Measurements from ENCODE around the gene PLK1.

PLK1 gene

DNA sequence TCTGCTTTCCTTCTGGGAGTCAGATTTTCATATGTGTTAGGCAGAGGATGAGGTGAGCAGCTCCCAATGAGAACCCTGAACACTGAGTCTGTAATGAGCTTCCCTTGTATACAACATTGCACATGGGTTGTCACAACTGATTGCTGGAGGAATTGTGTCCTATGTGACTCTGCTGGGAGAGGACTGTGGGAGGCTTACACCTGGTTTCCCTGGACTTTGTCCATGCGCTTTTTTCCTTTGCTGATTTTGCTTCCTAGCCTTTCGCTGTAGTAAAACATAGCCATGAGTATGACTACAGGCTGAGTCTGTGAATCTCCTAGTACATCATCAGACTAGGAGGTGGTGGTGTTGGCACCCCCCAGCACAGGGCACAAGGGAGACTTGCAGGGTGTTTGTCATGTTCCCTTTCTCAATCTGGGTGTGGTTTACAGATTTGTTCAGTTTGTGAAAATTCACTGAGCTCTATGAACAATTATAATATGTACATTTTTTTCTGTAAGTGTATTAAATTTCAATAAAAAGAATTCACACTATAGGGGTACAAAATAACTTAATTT, 1.7 kb upstream of the PLK1 start:
- TF ChIP-seq ZNF565 (CRISPR knock-in tag; conservative IDR thresholded peaks at IDR 0.05; ENCODE audit: low read depth), result no peak
- no peak for TF ChIP-seq TOX (CRISPR knock-in tag; IDR thresholded peaks at IDR 0.05; ENCODE audit: borderline replicate concordance)
- no peak for TF ChIP-seq SNAI2 (CRISPR knock-in tag; IDR thresholded peaks at IDR 0.05)
- no peak for TF ChIP-seq ZC3H10 (CRISPR knock-in tag; IDR thresholded peaks at IDR 0.05)
- no peak for TF ChIP-seq TCF4 (CRISPR knock-in tag; IDR thresholded peaks at IDR 0.05; ENCODE audit: borderline replicate concordance)
- no peak for TF ChIP-seq ESRRG (CRISPR knock-in tag; IDR thresholded peaks at IDR 0.05)
- no peak for TF ChIP-seq PPARA (CRISPR knock-in tag; IDR thresholded peaks at IDR 0.05; ENCODE audit: borderline replicate concordance)
- ATAC-seq, result no peak

- peak; percentile 45 for ATAC-seq
Measured at GRCh38 chr16:23679274-23679985, 741 bp downstream of the PLK1 start.

More at GRCh38 chr16:23679274-23679985, 741 bp downstream of the PLK1 start:
- no peak for TF ChIP-seq ZFP30 (CRISPR knock-in tag; IDR thresholded peaks at IDR 0.05)
- no peak for TF ChIP-seq CSDC2 (CRISPR knock-in tag; IDR thresholded peaks at IDR 0.05)
- no peak for TF ChIP-seq TOX (CRISPR knock-in tag; IDR thresholded peaks at IDR 0.05; ENCODE audit: borderline replicate concordance)
- TF ChIP-seq PPARA (CRISPR knock-in tag; IDR thresholded peaks at IDR 0.05; ENCODE audit: borderline replicate concordance), result no peak
- no peak for TF ChIP-seq ZNF8 (CRISPR knock-in tag; IDR thresholded peaks at IDR 0.05)
- no peak for TF ChIP-seq TCF4 (CRISPR knock-in tag; IDR thresholded peaks at IDR 0.05; ENCODE audit: borderline replicate concordance)
- TF ChIP-seq POU6F1 (CRISPR knock-in tag; IDR thresholded peaks at IDR 0.05; ENCODE audit: borderline replicate concordance, low read depth), result no peak
- TF ChIP-seq BACH2 (CRISPR knock-in tag; IDR thresholded peaks at IDR 0.05; ENCODE audit: borderline replicate concordance), result no peak
- no peak for TF ChIP-seq ESRRG (CRISPR knock-in tag; IDR thresholded peaks at IDR 0.05)
- TF ChIP-seq GLIS3 (CRISPR knock-in tag; IDR thresholded peaks at IDR 0.05), result no peak
- no peak for TF ChIP-seq ZNF565 (CRISPR knock-in tag; conservative IDR thresholded peaks at IDR 0.05; ENCODE audit: low read depth)
- TF ChIP-seq OSR1 (CRISPR knock-in tag; IDR thresholded peaks at IDR 0.05), result no peak
- TF ChIP-seq CREB5 (CRISPR knock-in tag; IDR thresholded peaks at IDR 0.05; ENCODE audit: low read depth), result no peak
- no peak for TF ChIP-seq ZC3H10 (CRISPR knock-in tag; IDR thresholded peaks at IDR 0.05)
- TF ChIP-seq ISL1 (CRISPR knock-in tag; IDR thresholded peaks at IDR 0.05), result no peak
- TF ChIP-seq PATZ1 (CRISPR knock-in tag; IDR thresholded peaks at IDR 0.05; ENCODE audit: borderline replicate concordance), result no peak
- TF ChIP-seq TSHZ2 (CRISPR knock-in tag; IDR thresholded peaks at IDR 0.05), result no peak
- no peak for TF ChIP-seq ZNF70 (CRISPR knock-in tag; IDR thresholded peaks at IDR 0.05)
- TF ChIP-seq ARNTL (CRISPR knock-in tag; IDR thresholded peaks at IDR 0.05; ENCODE audit: borderline replicate concordance, low read depth), result no peak
- no peak for TF ChIP-seq RARB (CRISPR knock-in tag; IDR thresholded peaks at IDR 0.05)
